GM12878 (cell line): ENCODE measurements around the gene CCL23. TPM values are rescaled to one million over a fixed set of nuclear protein-coding genes. Genes with fewer than 3 reads are reported as not detected.

Experiments used
- BMI1 ChIP-seq: fragments of 450-650 bp; IDR thresholded peaks from 2 replicates; pipeline ENCODE4 v1.6.1; 2016; ENCODE audit warnings: mild to moderate bottlenecking, moderate library complexity, borderline replicate concordance
- CBFB ChIP-seq: IDR thresholded peaks from 2 replicates; pipeline ENCODE4 v1.6.1; 2016; ENCODE audit warnings: antibody characterized with exemption, low read depth
- CBX5 ChIP-seq: sonication (generic); IDR thresholded peaks from 2 replicates; pipeline ENCODE4 v1.6.1; 2016; ENCODE audit warnings: low read depth, moderate library complexity, mild to moderate bottlenecking, inconsistent platforms
- CEBPB ChIP-seq, 2 experiments: fragments of 150-350 bp in 1 of 2; IDR thresholded peaks; 2 replicates each; pipeline ENCODE4 v1.6.1; 2012 to 2014; ENCODE audit warnings: low read depth in 2 of 2, low read length in 2 of 2, borderline replicate concordance in 1 of 2, inconsistent platforms in 1 of 2
- CTCF ChIP-seq, 3 experiments: IDR thresholded peaks in 2 of 3; conservative IDR thresholded peaks in 1 of 3; 2 replicates each; pipeline ENCODE4 v1.5.1; 2011; ENCODE audit warnings: low read depth in 3 of 3, low read length in 3 of 3, mild to moderate bottlenecking in 3 of 3, control low read depth in 2 of 3, moderate library complexity in 2 of 3, inconsistent platforms in 1 of 3, mixed read lengths in 1 of 3; ENCODE audit not compliant: control insufficient read depth in 2 of 3, insufficient read depth in 1 of 3; ENCODE audit errors: extremely low read depth in 1 of 3
- DPF2 ChIP-seq: fragments of 450-650 bp; IDR thresholded peaks from 2 replicates; pipeline ENCODE4 v1.6.1; 2017; ENCODE audit warnings: mild to moderate bottlenecking
- EED ChIP-seq: sonication (generic); IDR thresholded peaks from 2 replicates; pipeline ENCODE4 v1.6.1; 2016; ENCODE audit warnings: antibody characterized with exemption, low read depth
- EGR1 ChIP-seq, 2 experiments: IDR thresholded peaks; 1 replicate in 1 of 2; 2 replicates in 1 of 2; pipeline ENCODE4 v1.6.1; 2011 to 2012; ENCODE audit warnings: low read depth in 2 of 2, low read length in 2 of 2, borderline replicate concordance in 1 of 2, mild to moderate bottlenecking in 1 of 2, moderate library complexity in 1 of 2
- ESRRA ChIP-seq: IDR thresholded peaks from 2 replicates; pipeline ENCODE4 v1.6.1; 2012; ENCODE audit warnings: mild to moderate bottlenecking, low read length, improper control_type of control experiment
- FOXM1 ChIP-seq: IDR thresholded peaks from 2 replicates; pipeline ENCODE4 v1.6.1; 2012; ENCODE audit warnings: low read depth, mild to moderate bottlenecking, inconsistent platforms, low read length, moderate library complexity
- IKZF2 ChIP-seq, 2 experiments: fragments of 450-650 bp; IDR thresholded peaks; 2 replicates each; pipeline ENCODE4 v1.6.1; 2017; ENCODE audit warnings: mild to moderate bottlenecking in 2 of 2, moderate library complexity in 2 of 2
- MAX ChIP-seq: IDR thresholded peaks from 2 replicates; pipeline ENCODE4 v1.6.1; 2012; ENCODE audit warnings: low read depth, low read length, improper control_type of control experiment
- MEF2B ChIP-seq: fragments of 450-650 bp; IDR thresholded peaks from 2 replicates; pipeline ENCODE4 v1.6.1; 2018; ENCODE audit warnings: mild to moderate bottlenecking, moderate library complexity; ENCODE audit not compliant: partially characterized antibody, poor library complexity, severe bottlenecking
- POLR2AphosphoS2 ChIP-seq: IDR thresholded peaks from 2 replicates; pipeline ENCODE4 v1.6.1; 2011; ENCODE audit warnings: low read depth, mild to moderate bottlenecking, low read length, improper control_type of control experiment, moderate library complexity
- PRDM15 ChIP-seq: fragments of 450-650 bp; formaldehyde crosslinking; IDR thresholded peaks from 2 replicates; pipeline ENCODE4 v1.4.0; 2020; ENCODE audit warnings: mild to moderate bottlenecking, moderate library complexity
- RCOR1 ChIP-seq: conservative IDR thresholded peaks from 2 replicates; pipeline ENCODE4 v1.6.1; 2012; ENCODE audit warnings: low read depth, low read length, improper control_type of control experiment
- SKIL ChIP-seq: fragments of 450-650 bp; IDR thresholded peaks from 2 replicates; pipeline ENCODE4 v1.6.1; 2017; ENCODE audit warnings: mild to moderate bottlenecking, low read depth, inconsistent platforms; ENCODE audit not compliant: poor library complexity, severe bottlenecking
- SMARCA5 ChIP-seq: fragments of 450-650 bp; IDR thresholded peaks from 2 replicates; pipeline ENCODE4 v1.6.1; 2017; ENCODE audit warnings: mild to moderate bottlenecking
- TARDBP ChIP-seq: IDR thresholded peaks from 2 replicates; pipeline ENCODE4 v1.6.1; 2016; ENCODE audit warnings: borderline replicate concordance
- USF2 ChIP-seq: IDR thresholded peaks from 2 replicates; pipeline ENCODE4 v1.6.1; 2011; ENCODE audit warnings: low read depth, low read length, improper control_type of control experiment, borderline replicate concordance
- ZBED1 ChIP-seq: IDR thresholded peaks from 2 replicates; pipeline ENCODE4 v1.6.1; 2016; ENCODE audit warnings: borderline replicate concordance
- polyA plus RNA-seq, 11 experiments: library from polyadenylated mRNA; depleted of rRNA in 4 of 11; unstranded in 6 of 11; stranded (reverse) in 5 of 11; fragments of >200 nt; fragmentation: Nextera tagmentation in 4 of 11; fragmentation: Illumina TruSeq in 1 of 11; extraction: Ambion mirVana in 4 of 11; extraction: Trizol in 1 of 11; gene quantifications; 1 replicate in 1 of 11; 2 replicates in 10 of 11; pipeline versions ENCODE4 v1.2.1 to v1.2.3, GENCODE V29; 2011 to 2016; ENCODE audit warnings: inconsistent platforms in 2 of 11, missing spikeins in 2 of 11, low read depth in 1 of 11
- total RNA-seq, 4 experiments: library from RNA; depleted of rRNA in 3 of 4; stranded (reverse); fragments of >200 nt in 3 of 4; fragmentation: Illumina TruSeq in 1 of 4; extraction: Trizol in 1 of 4; gene quantifications; 2 replicates each; pipeline versions ENCODE4 v1.2.1 to v1.2.3, GENCODE V29; 2013 to 2021

Gene CCL23
- total and polyA plus RNA-seq, 10 of the 15 experiments (the other 5 are each of a cell fraction or from before 2014, with no cell fraction given): 0.15 to 0.62 (median 0.41) TPM; not detected in 6

GRCh38 chr17:36034127-36034526 is 16.4 kb upstream of the CCL23 start (continued):
- no peak for TF ChIP-seq USF2
- TF ChIP-seq CTCF (IDR thresholded peaks at IDR 0.05 in 2 of 3, conservative IDR thresholded peaks at IDR 0.05 in 1 of 3; ENCODE audit: control insufficient read depth in 2 of 3, extremely low read depth in 1 of 3, insufficient read depth in 1 of 3, low read depth in 3 of 3, low read length in 3 of 3): no peak
- TF ChIP-seq SKIL: peak; percentile 83
- no peak for TF ChIP-seq CBFB
- no peak for TF ChIP-seq MAX
- no peak for TF ChIP-seq ZBED1
- no peak for TF ChIP-seq FOXM1
- TF ChIP-seq EGR1 (IDR thresholded peaks at IDR 0.05; ENCODE audit: borderline replicate concordance in 1 of 2, low read depth in 2 of 2, low read length in 2 of 2): no peak
- no peak for TF ChIP-seq RCOR1
- TF ChIP-seq SMARCA5: no peak
- TF ChIP-seq DPF2: peak; percentile 99
- peak; percentile 79 for TF ChIP-seq MEF2B
- peak; percentile 97 for TF ChIP-seq IKZF2 (IDR thresholded peaks at IDR 0.05)
- no peak for TF ChIP-seq CBX5
- TF ChIP-seq ESRRA: no peak
- peak; percentile 92 for TF ChIP-seq BMI1
- no peak for TF ChIP-seq PRDM15
- no peak for TF ChIP-seq TARDBP
- TF ChIP-seq POLR2AphosphoS2: no peak
- 0 out of 2 replicates have a peak, but pooled peaks have one; percentile 30 for TF ChIP-seq EED
- no peak for TF ChIP-seq CEBPB (IDR thresholded peaks at IDR 0.05; ENCODE audit: borderline replicate concordance in 1 of 2, low read depth in 2 of 2, low read length in 2 of 2)
